HCT116 (cell line): ENCODE measurements around the gene LRP11.

Experiments used
- CBX3 ChIP-seq: IDR thresholded peaks from 2 replicates; pipeline ENCODE4 v1.6.1; 2012; ENCODE audit warnings: low read depth
- CEBPB ChIP-seq: IDR thresholded peaks from 2 replicates; pipeline ENCODE4 v1.6.1; 2012; ENCODE audit warnings: low read depth
- ELF1 ChIP-seq: IDR thresholded peaks from 2 replicates; pipeline ENCODE4 v1.6.1; 2012; ENCODE audit warnings: low read depth, borderline replicate concordance
- EZH2 ChIP-seq: fragments of 200-600 bp; sonication (generic); IDR thresholded peaks from 2 replicates; pipeline ENCODE4 v1.6.1; 2017; ENCODE audit warnings: antibody characterized with exemption, mixed run types
- EZH2phosphoT487 ChIP-seq: fragments of 200-600 bp; IDR thresholded peaks from 2 replicates; pipeline ENCODE4 v1.6.1; 2018; ENCODE audit warnings: antibody characterized with exemption, borderline replicate concordance
- JUND ChIP-seq: IDR thresholded peaks from 2 replicates; pipeline ENCODE4 v1.6.1; 2012
- POLR2A ChIP-seq: IDR thresholded peaks from 2 replicates; pipeline ENCODE4 v1.7.0; 2011; ENCODE audit warnings: borderline replicate concordance; ENCODE audit not compliant: insufficient read depth, insufficient read length; ENCODE audit errors: extremely low read depth
- POLR2AphosphoS5 ChIP-seq: IDR thresholded peaks from 2 replicates; pipeline ENCODE4 v1.6.1; 2011; ENCODE audit warnings: mild to moderate bottlenecking, low read depth, low read length, moderate library complexity
- RAD21 ChIP-seq: IDR thresholded peaks from 2 replicates; pipeline ENCODE4 v1.6.1; 2012; ENCODE audit warnings: low read depth, mild to moderate bottlenecking
- SIN3A ChIP-seq: IDR thresholded peaks from 2 replicates; pipeline ENCODE4 v1.6.1; 2012; ENCODE audit warnings: low read depth
- SP1 ChIP-seq: IDR thresholded peaks from 2 replicates; pipeline ENCODE4 v1.6.1; 2012; ENCODE audit warnings: low read depth
- TF ChIP-seq, protein P1 (sequence below), 3 experiments: fragments of 200-600 bp in 1 of 3; sonication (generic) in 1 of 3; IDR thresholded peaks in 2 of 3; conservative IDR thresholded peaks in 1 of 3; 2 replicates each; pipeline ENCODE4 v1.5.1; 2012 to 2017; ENCODE audit warnings: low read depth in 2 of 3, low read length in 2 of 3, antibody characterized with exemption in 1 of 3, borderline replicate concordance in 1 of 3, control low read depth in 1 of 3, mild to moderate bottlenecking in 1 of 3, mixed read lengths in 1 of 3, mixed run types in 1 of 3, moderate library complexity in 1 of 3; ENCODE audit not compliant: insufficient read depth in 1 of 3
- TF ChIP-seq, protein P2 (sequence below): IDR thresholded peaks from 2 replicates; pipeline ENCODE4 v1.6.1; 2012; ENCODE audit warnings: low read depth
- TF ChIP-seq, protein P3 (sequence below): IDR thresholded peaks from 2 replicates; pipeline ENCODE4 v1.6.1; 2012

DNA sequence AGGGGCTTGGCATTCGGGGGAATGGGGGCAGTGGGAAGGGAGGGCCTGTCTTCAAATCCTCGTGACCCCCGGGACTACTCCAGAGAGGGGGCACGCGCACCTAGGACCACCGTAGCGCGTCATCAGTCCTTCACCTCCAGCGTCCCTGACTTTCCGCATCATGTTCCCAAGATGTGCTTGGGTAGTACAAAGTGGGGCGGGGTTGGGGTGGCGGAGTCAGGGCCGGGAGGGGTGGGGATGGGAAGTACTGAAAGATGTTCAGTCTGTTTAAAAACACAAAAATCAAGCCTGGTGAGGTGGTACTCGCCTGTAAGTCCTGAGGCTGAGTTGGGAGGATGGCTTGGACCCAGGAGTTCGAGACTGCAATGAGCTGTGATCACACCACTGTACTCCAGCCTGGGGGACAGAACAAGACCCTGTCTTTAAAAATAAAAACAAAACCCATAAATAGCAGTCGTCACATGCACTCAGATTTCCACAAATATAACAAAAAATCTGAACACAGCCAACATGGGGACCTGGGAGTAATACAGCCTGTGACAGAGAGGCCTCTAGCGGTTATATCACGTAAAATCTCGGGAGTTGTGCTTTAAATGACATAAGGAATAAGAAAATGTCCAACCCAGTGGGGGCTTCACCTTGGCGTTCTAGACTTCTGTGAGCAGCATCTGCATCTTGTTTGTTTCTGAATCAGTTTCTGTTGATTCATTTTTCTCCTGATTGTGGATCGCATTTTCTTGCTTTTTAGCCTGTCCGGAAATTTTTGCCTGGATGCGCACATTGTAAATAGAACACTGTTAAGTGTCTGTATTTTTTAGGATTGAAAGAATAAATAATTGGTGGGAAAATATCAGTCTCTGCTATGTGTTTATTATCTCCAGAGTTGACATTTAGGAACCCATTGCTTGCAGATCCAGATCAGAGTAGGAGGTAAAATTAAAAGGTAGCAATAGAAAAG, 698 bp upstream of the LRP11 start:
- TF ChIP-seq, protein P1, sequence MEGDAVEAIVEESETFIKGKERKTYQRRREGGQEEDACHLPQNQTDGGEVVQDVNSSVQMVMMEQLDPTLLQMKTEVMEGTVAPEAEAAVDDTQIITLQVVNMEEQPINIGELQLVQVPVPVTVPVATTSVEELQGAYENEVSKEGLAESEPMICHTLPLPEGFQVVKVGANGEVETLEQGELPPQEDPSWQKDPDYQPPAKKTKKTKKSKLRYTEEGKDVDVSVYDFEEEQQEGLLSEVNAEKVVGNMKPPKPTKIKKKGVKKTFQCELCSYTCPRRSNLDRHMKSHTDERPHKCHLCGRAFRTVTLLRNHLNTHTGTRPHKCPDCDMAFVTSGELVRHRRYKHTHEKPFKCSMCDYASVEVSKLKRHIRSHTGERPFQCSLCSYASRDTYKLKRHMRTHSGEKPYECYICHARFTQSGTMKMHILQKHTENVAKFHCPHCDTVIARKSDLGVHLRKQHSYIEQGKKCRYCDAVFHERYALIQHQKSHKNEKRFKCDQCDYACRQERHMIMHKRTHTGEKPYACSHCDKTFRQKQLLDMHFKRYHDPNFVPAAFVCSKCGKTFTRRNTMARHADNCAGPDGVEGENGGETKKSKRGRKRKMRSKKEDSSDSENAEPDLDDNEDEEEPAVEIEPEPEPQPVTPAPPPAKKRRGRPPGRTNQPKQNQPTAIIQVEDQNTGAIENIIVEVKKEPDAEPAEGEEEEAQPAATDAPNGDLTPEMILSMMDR (IDR thresholded peaks at IDR 0.05 in 2 of 3, conservative IDR thresholded peaks at IDR 0.05 in 1 of 3; ENCODE audit: borderline replicate concordance in 1 of 3, insufficient read depth in 1 of 3, low read depth in 2 of 3, low read length in 2 of 3) = peak; percentile 67 to 80 (median 79)
- no peak for TF ChIP-seq EZH2
- TF ChIP-seq POLR2A = no peak
- TF ChIP-seq RAD21 = peak; percentile 85
- TF ChIP-seq JUND = no peak
- no peak for TF ChIP-seq CBX3
- TF ChIP-seq POLR2AphosphoS5 = no peak
- TF ChIP-seq, protein P2, sequence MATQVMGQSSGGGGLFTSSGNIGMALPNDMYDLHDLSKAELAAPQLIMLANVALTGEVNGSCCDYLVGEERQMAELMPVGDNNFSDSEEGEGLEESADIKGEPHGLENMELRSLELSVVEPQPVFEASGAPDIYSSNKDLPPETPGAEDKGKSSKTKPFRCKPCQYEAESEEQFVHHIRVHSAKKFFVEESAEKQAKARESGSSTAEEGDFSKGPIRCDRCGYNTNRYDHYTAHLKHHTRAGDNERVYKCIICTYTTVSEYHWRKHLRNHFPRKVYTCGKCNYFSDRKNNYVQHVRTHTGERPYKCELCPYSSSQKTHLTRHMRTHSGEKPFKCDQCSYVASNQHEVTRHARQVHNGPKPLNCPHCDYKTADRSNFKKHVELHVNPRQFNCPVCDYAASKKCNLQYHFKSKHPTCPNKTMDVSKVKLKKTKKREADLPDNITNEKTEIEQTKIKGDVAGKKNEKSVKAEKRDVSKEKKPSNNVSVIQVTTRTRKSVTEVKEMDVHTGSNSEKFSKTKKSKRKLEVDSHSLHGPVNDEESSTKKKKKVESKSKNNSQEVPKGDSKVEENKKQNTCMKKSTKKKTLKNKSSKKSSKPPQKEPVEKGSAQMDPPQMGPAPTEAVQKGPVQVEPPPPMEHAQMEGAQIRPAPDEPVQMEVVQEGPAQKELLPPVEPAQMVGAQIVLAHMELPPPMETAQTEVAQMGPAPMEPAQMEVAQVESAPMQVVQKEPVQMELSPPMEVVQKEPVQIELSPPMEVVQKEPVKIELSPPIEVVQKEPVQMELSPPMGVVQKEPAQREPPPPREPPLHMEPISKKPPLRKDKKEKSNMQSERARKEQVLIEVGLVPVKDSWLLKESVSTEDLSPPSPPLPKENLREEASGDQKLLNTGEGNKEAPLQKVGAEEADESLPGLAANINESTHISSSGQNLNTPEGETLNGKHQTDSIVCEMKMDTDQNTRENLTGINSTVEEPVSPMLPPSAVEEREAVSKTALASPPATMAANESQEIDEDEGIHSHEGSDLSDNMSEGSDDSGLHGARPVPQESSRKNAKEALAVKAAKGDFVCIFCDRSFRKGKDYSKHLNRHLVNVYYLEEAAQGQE = no peak
- no peak for TF ChIP-seq ELF1
- no peak for TF ChIP-seq SP1
- no peak for TF ChIP-seq CEBPB
- no peak for TF ChIP-seq EZH2phosphoT487
- no peak for TF ChIP-seq SIN3A
- TF ChIP-seq, protein P3, sequence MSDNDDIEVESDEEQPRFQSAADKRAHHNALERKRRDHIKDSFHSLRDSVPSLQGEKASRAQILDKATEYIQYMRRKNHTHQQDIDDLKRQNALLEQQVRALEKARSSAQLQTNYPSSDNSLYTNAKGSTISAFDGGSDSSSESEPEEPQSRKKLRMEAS = no peak; the same call in 1 of the 2 replicates
